ENCODE results near the gene ZNF439.

DNA sequence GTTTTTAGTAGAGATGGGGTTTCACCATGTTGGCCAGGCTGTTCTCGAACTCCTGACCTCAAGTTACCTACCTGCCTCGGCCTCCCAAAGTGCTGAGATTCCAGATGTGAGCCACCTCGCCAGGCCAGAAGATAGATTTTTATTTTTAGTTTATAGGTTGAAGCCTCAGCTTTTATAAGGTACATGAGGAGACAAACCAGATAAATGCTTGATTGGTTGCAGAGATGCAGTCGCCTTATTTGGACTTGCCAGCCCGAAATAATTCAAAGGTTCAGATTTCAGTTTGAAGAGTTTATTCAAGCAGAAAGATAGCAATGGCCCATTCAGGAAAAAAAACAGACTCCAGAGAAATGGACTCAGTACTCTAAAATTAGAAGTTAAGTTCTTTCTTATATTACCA lies 42.1 kb downstream of the ZNF439 start:
- TF ChIP-seq YY1 (IDR thresholded peaks at IDR 0.05; ENCODE audit: insufficient read depth, insufficient read length) (no peak), SUZ12 (IDR thresholded peaks at IDR 0.05; ENCODE audit: extremely low read depth, insufficient read depth, insufficient read length) (no peak), ZNF274 (IDR thresholded peaks at IDR 0.05; ENCODE audit: low read depth, low read length) (no peak)

Data from NT2/D1 (cell line).